Suppressor macrophage treated with lipopolysaccharide for 1 hour (primary cell): ENCODE data around the gene NCBP3.
"Not testable (repeated sequence)": the region's sequence is repeated elsewhere in the genome, so short reads cannot be mapped to it uniquely, and the experiment has no call there.

Experiments used
- DNase-seq, 3 donors: peaks; one replicate each; pipeline ENCODE4 v3.0.0-alpha.2; 2020 to 2022

NCBP3 gene

DNA sequence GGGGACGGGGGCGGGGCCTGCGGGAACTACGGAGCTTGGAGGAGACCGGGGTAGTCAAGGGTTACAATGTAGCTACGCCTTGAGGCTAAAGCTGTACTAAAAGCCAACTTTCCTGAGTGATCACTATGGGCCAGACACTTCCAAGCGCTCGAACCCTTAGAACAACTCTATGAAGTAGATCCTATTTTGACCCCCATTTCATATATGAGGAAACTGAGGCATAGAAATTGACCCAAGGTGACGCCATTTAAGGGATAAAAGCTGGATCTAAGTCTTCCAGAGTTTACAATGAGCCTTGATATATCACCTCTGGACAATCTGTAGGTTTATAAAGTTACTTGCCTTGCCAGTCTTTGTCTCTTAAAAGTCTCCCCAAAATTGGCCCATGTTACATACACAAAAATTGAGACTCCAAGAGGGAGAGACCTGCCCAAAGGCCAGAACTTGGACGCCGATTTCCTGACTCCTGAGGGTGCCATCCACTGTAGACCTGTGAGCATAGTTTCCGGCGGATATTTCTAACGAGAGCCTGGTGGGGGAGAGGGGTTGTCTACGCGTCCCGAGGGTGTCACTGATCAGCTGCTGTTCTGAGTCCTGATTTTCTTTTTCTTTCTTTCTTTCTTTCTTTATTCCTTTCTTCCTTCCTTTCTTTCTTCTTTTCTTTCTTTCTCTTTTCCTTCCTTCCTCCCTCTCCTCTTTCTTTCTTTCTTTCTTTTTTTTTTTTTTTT, 555 bp upstream of the NCBP3 start:
- peak in 1 of 3 donors; percentile 3 for DNase-seq

DNA sequence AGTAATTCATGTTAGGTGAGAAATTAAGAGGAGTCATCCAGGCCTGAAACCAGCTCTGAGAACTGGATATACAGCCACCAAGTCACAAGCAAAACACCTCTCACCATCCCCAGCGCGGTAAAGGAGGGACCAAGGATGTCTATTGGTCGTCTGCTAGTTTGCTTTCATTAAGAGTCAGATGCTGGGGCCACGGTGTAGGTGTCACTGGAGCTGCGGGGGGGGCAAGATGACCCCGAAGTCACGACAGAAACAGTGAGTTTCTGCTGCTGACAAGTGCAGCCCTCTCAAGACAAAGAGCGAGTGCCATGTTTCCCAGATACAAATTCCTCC, 790 bp downstream of the NCBP3 start:
- DNase-seq, result peak in 1 of 3 donors; percentile 20

DNA sequence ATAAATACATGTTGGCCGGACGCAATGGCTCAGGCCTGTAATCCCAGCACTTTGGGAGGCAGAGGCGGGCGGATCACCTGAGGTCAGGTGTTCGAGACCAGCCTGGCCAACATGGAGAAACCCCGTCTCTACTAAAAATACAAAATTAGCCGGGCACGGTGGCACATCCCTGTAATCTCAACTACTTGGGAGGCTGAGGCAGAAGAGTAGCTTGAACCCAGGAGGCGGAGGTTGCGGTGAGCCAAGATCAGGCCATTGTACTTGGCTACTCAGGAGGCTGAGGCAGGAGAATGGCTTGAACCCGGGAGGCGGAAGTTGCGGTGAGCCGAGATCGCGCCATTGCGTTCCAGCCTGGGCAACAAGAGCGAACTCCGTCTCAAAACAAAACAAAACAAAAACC, 1.5 kb downstream of the NCBP3 start:
- DNase-seq, result not testable (repeated sequence)

DNA sequence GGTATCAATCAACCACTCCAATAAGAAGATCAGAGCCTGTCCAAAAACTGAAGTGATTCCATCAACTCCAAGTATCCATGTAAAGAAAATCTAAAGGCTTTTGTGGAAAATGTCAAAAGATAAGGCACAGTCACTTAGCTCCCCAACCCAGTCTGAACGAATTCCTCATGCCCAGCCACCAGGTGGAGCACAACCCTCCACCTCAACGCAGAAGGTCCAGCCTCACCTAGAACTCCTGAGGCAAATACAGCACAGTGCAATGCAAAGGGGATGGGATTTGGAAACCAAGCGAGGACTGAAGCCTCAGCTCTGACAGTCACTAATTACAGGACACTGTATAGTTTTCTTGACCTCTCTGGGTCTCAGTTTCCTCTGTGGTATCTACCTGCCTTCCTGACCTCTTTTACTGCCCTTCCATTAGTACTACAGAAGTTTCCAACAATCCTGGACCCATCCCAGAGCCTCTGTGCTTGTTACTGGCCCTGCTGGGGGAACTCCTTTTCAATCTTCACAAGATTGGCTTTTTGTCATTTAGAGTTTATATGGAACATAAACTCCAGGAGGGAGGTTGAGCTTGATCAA, 2.0 kb downstream of the NCBP3 start:
- peak; percentile 28 to 53 (median 35) for DNase-seq

DNA sequence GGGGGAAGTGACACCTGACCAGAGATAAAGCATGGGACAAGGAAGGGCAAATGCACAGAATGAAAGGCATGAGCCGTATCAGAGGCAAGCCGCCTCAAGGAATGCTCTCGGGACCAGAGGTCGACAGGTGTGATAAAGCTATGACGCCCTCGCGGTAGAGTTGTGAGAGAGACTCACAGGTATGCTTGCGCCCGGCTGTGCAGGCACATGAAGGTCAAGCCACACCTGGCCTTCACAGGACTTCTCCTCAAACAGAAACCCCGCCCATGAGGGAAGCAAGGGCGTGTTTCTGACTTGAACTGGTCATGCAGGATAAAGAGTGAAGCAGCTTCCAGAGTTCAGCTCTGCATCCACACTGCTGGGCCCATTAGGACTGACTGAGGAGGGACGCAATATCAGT, 7.8 kb downstream of the NCBP3 start:
- no peak for DNase-seq

- no peak for DNase-seq
These were observed 9.5 kb downstream of the NCBP3 start for GRCh38 chr17:3836551-3836950.

GRCh38 chr17:3835410-3836229, 10.4 kb downstream of the NCBP3 start:
- peak in 1 of 3 donors; percentile 30 for DNase-seq

DNA sequence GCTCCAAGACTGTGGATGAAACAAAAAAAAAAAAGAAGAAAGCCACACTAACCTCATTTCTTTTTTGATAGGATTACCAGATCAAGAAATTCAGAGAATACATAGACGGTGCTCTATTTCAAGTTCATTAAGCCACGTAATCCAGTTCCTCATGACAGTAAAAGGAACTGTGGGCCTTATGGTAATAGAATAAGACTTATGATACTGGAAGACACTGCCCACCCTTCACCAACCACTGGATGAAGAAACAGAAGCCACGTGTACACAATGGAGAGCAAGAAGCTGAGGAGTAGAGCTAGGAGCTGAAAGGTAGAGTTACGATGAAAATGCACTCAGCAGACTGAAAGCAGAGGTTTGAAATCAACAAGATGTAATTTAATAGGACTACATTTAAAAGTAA, 11.2 kb downstream of the NCBP3 start:
- peak; percentile 58 to 70 (median 66) for DNase-seq

DNA sequence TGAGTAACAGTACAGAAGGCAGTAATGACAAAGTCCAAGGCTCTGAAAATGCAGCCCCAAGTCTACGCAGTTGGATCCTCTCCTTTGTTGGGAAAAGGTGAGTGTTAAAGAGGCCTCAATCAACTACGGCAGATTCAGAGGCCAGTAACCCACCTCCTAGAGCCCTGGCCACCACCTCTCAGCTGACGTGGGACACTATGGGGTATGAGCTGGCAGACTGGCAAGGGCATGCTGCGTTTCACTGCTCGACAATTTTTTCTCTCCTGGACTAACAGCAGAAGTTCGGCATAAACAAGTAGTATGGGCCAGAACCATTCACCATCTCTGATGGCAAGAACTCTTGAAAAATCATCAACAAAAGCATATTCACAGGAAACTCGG, 17.2 kb downstream of the NCBP3 start:
- no peak for DNase-seq

GRCh38 chr17:3828151-3828851, 17.7 kb downstream of the NCBP3 start:
- no peak for DNase-seq

GRCh38 chr17:3827124-3827773, 18.8 kb downstream of the NCBP3 start:
- DNase-seq, result peak; percentile 81 to 90 (median 86)

- DNase-seq, result no peak
These were observed 19.9 kb downstream of the NCBP3 start for GRCh38 chr17:3826191-3826590.

GRCh38 chr17:3821101-3821500, 24.9 kb downstream of the NCBP3 start:
- DNase-seq, result no peak

GRCh38 chr17:3818786-3819185, 27.3 kb downstream of the NCBP3 start:
- DNase-seq, result peak; percentile 35 to 67 (median 50)

DNA sequence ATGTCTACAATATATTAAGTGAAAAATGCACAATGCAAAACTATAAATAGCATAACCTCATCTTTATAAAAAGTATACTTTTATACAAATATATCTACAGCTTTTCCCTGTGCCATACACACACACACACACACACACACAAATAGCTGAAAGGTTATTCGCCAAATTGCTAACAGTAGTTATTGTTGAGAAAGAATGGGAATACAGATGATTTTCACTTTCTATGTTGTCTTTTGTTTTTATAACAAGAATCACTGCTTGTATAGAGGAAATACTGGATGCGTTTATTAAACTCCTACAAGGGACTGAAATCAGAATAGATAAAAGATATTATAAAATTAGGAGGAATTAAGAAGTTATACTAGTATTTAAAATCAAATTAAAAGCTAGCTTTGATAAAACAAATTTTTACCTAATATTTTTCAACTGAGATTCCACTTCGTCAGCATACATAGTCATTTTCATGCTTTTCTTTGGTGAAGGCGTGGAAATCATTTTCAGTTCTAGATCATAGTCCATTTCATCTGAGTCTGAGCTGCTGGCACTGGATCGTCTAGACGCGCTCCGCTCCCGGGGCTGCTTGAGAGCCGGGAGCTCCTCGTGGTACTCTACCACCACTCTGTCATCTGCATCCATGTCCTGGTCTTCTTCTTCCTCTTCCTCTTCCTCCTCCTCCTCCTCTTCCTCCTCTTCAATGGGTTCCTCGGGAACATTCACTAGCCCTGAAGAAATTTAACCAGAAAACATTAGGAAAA, 28.0 kb downstream of the NCBP3 start:
- no peak for DNase-seq

- no peak for DNase-seq
These were observed 30.1 kb downstream of the NCBP3 start for GRCh38 chr17:3815925-3816324.

DNA sequence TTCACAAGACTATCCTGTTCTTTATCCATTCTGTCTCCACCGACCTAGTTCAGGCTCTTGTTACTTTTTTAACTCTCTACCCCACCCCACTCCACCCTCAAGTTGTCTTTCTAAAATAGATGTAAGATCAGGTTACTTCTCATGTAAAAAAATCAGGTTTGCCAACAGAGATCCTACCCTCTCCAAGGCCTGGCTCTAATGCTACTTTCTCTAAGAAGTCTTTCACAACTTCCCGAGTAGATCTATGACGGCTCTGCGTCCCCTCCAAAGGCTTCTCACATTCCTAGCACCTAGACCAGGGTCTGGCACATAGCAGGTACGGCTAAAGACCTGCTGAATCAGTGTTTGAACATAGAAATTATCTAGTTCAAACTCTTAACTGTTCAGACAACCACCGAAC, 30.9 kb downstream of the NCBP3 start:
- DNase-seq, result no peak

- no peak for DNase-seq
These were observed 31.7 kb downstream of the NCBP3 start for GRCh38 chr17:3814361-3814760.

- DNase-seq, result no peak
These were observed 32.9 kb downstream of the NCBP3 start for GRCh38 chr17:3813171-3813570.

DNA sequence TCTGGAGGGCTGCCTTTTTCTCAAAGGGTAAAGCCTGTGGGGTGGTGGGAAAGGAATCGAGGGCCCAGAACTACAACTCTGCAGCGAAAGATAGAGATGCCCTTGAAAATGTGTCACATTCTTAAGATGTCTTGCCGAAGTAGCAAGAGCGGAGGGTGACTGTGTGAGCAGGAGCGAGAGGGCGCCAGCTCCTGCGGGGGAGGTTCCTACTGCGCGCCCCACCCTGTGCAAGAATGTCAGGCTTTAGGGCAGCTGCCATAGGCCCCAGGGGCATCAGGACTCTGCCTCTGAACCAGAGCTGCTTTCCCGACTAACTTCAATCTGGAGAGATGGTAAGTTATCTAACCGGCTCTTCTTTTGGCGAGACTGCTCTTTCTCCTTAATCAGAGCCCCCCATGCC, 33.3 kb downstream of the NCBP3 start:
- no peak for DNase-seq

GRCh38 chr17:3812284-3812683, 33.8 kb downstream of the NCBP3 start:
- DNase-seq, result no peak

DNA sequence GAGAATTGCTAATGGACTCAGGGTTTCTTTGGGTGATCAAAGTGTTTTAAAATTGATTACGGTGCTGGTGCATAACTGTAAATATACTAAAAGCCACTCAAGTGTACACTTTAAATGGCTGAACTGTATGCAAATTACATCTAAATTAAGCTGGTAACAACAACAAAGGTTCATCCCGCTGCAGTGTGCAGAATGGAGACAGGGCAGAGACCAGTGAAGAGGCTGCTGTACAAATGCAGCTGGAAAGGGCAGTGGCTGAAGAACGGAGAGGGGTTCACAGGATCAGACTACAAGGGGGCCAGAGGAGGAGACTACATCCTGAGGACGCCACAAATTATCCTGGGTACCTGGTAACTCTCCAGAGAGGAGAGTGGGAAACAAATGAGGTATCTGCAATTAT, 36.0 kb downstream of the NCBP3 start:
- DNase-seq, result no peak
